MM.1S (cell line): ENCODE data around the gene GDNF.

Source experiments
- DNase-seq: peaks from one replicate; pipeline ENCODE4 v3.0.0-alpha.2; 2015
- H2AFZ ChIP-seq: fragments of 300-600 bp; sonication (generic); 2 replicates; pipeline ENCODE4 v1.6.0; 2016; ENCODE audit warnings: antibody characterized with exemption, low read length
- H3F3A ChIP-seq: fragments of 300-600 bp; sonication (generic); 2 replicates; pipeline ENCODE4 v1.6.1; 2016; ENCODE audit warnings: mild to moderate bottlenecking, antibody characterized with exemption, low read length, moderate library complexity, mixed read lengths; ENCODE audit not compliant: insufficient read depth
- H3K27ac ChIP-seq: fragments of 300-600 bp; sonication (generic); 2 replicates; pipeline ENCODE4 v1.5.1; 2016; ENCODE audit warnings: mild to moderate bottlenecking, low read length
- H3K27me3 ChIP-seq: fragments of 300-600 bp; sonication (generic); replicated peaks from 2 replicates; pipeline ENCODE4 v1.6.0; 2016; ENCODE audit warnings: low read length; ENCODE audit not compliant: insufficient read depth
- H3K36me3 ChIP-seq: fragments of 300-600 bp; sonication (generic); replicated peaks from 2 replicates; pipeline ENCODE4 v1.6.1; 2016; ENCODE audit warnings: mild to moderate bottlenecking, low read length, mixed read lengths; ENCODE audit not compliant: insufficient read depth
- H3K4me1 ChIP-seq: fragments of 300-600 bp; sonication (generic); 2 replicates; pipeline ENCODE4 v1.6.1; 2016; ENCODE audit warnings: low read length, mixed read lengths
- H3K4me2 ChIP-seq: fragments of 300-600 bp; sonication (generic); 2 replicates; pipeline ENCODE4 v1.6.0; 2016; ENCODE audit warnings: low read depth, low read length
- H3K4me3 ChIP-seq: fragments of 300-600 bp; sonication (generic); 2 replicates; pipeline ENCODE4 v1.5.1; 2016; ENCODE audit warnings: low read length, mixed read lengths
- H3K79me2 ChIP-seq: fragments of 300-600 bp; sonication (generic); 2 replicates; pipeline ENCODE4 v1.6.1; 2016; ENCODE audit warnings: mixed run types, low read length, mixed read lengths
- H3K9ac ChIP-seq: fragments of 300-600 bp; sonication (generic); 2 replicates; pipeline ENCODE4 v1.6.1; 2016; ENCODE audit warnings: low read length, mixed read lengths
- H3K9me2 ChIP-seq: fragments of 300-600 bp; sonication (generic); replicated peaks from 2 replicates; pipeline ENCODE4 v1.6.1; 2016; ENCODE audit warnings: mild to moderate bottlenecking, low read length, mixed read lengths; ENCODE audit not compliant: insufficient read depth
- H3K9me3 ChIP-seq: fragments of 300-600 bp; sonication (generic); replicated peaks from 2 replicates; pipeline ENCODE4 v1.6.1; 2016; ENCODE audit warnings: mild to moderate bottlenecking, low read length, mixed read lengths; ENCODE audit not compliant: insufficient read depth
- H4K20me1 ChIP-seq: fragments of 300-600 bp; sonication (generic); 2 replicates; pipeline ENCODE4 v1.6.1; 2016; ENCODE audit warnings: mild to moderate bottlenecking, low read length, moderate library complexity, mixed read lengths; ENCODE audit not compliant: insufficient read depth
- EZH2 ChIP-seq: fragments of 300-600 bp; sonication (generic); optimal IDR thresholded peaks from 2 replicates; pipeline ENCODE3; 2017; ENCODE audit warnings: low read depth, mild to moderate bottlenecking, antibody characterized with exemption, low read length, mixed read lengths
- EZH2phosphoT487 ChIP-seq: fragments of 300-600 bp; sonication (generic); IDR thresholded peaks from 2 replicates; pipeline ENCODE4 v1.6.1; 2018; ENCODE audit warnings: antibody characterized with exemption, low read length
- TF ChIP-seq, protein P1 (sequence below): fragments of 300-600 bp; sonication (generic); IDR thresholded peaks from 2 replicates; pipeline ENCODE4 v1.5.1; 2016; ENCODE audit warnings: antibody characterized with exemption, low read length, mixed read lengths

Gene GDNF

DNA sequence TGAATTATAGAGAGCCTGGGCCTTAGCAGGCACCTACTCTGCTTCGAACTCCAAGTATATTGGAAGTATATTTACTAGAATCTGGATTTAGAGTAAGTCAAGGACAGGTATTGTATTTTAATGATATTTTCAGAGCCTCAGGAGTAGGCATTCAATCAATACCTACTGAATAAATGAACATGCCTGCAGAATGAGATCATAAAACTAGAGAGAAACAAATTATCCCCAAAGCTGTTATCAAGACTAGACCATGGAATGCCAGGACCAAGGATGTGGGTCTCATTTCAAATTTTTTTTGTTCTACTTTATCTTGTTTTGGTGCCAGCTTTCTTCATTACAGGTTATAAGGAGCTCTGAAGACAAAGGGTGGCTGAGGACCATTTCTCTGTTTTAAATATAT lies 66.0 kb downstream of the GDNF start:
- no peaks in the 10 kb centered on the region for H3K79me2 ChIP-seq
- no peaks in the 10 kb centered on the region for H3K4me1 ChIP-seq
- no peaks in the 10 kb centered on the region for H3K9me2 ChIP-seq
- no peak overlapping the region for H3K9ac ChIP-seq
- H2AFZ ChIP-seq, result no peak overlapping the region
- H3K36me3 ChIP-seq, result no peaks in the 10 kb centered on the region
- H3F3A ChIP-seq, result no peaks in the 10 kb centered on the region
- DNase-seq, result no peak
- TF ChIP-seq EZH2phosphoT487 (no peak), EZH2 (no peak)
- TF ChIP-seq, protein P1, sequence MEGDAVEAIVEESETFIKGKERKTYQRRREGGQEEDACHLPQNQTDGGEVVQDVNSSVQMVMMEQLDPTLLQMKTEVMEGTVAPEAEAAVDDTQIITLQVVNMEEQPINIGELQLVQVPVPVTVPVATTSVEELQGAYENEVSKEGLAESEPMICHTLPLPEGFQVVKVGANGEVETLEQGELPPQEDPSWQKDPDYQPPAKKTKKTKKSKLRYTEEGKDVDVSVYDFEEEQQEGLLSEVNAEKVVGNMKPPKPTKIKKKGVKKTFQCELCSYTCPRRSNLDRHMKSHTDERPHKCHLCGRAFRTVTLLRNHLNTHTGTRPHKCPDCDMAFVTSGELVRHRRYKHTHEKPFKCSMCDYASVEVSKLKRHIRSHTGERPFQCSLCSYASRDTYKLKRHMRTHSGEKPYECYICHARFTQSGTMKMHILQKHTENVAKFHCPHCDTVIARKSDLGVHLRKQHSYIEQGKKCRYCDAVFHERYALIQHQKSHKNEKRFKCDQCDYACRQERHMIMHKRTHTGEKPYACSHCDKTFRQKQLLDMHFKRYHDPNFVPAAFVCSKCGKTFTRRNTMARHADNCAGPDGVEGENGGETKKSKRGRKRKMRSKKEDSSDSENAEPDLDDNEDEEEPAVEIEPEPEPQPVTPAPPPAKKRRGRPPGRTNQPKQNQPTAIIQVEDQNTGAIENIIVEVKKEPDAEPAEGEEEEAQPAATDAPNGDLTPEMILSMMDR, result no peak
- H3K4me3 ChIP-seq, result no peak overlapping the region
- no peaks in the 10 kb centered on the region for H3K9me3 ChIP-seq
- H3K4me2 ChIP-seq, result no peak overlapping the region
- H3K27ac ChIP-seq, result no peak overlapping the region
- no peaks in the 10 kb centered on the region for H3K27me3 ChIP-seq
- no peaks in the 10 kb centered on the region for H4K20me1 ChIP-seq

DNA sequence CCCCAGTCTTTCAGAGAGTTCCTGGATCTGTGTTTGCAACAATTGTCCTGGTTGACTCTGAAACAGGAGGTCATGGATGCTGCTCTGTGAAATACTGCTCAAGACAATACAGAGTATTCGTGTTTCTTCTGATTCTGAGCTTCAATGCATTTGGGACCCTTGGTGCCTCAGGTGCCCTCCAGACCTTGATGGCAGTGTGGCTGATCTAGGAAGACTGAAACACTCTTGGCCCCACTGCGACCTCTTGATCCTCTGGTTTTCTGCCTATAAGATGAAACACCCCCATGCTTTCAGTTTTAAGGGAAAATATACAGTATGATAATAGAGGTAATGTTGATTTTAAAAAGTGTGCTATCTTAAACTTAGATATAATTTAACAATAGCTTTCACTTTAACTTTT lies 67.6 kb downstream of the GDNF start:
- no peaks in the 10 kb centered on the region for H3K36me3 ChIP-seq
- H3K27me3 ChIP-seq, result no peaks in the 10 kb centered on the region
- H4K20me1 ChIP-seq, result no peaks in the 10 kb centered on the region
- no peaks in the 10 kb centered on the region for H3K9me3 ChIP-seq
- H3K79me2 ChIP-seq, result no peaks in the 10 kb centered on the region
- no peak overlapping the region for H2AFZ ChIP-seq
- DNase-seq, result no peak
- no peak overlapping the region for H3K9ac ChIP-seq
- H3K27ac ChIP-seq, result no peak overlapping the region
- TF ChIP-seq EZH2phosphoT487 (no peak), EZH2 (no peak)
- TF ChIP-seq, protein P1, result no peak
- no peak overlapping the region for H3K4me2 ChIP-seq
- no peaks in the 10 kb centered on the region for H3F3A ChIP-seq
- no peak overlapping the region for H3K4me3 ChIP-seq
- no peaks in the 10 kb centered on the region for H3K4me1 ChIP-seq
- no peaks in the 10 kb centered on the region for H3K9me2 ChIP-seq

DNA sequence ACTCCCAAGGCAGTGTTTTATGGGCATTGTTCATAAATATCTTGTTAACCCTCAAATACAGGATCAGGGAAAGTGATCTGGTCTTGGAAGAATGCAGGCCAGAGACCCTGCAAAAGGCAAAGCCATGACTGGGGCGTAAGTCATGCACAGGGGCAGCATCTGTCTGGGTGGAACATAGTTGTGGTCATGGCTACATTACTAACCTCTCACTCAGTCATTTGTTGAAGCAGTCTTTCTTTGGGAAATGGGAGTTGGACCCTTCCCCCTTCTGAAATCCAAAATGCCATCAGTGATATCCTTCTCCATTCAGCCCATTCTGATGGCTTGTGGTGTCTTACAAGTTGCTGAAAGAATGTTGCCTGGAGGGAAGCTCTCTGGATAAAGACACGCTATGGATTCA lies 68.1 kb downstream of the GDNF start:
- DNase-seq, result no peak
- Histone ChIP-seq H3F3A (no peaks in the 10 kb centered on the region), H3K4me1 (no peaks in the 10 kb centered on the region), H3K27me3 (no peaks in the 10 kb centered on the region), H2AFZ (no peak overlapping the region), H3K9me3 (no peaks in the 10 kb centered on the region), H3K4me2 (no peak overlapping the region), H3K4me3 (no peak overlapping the region), H3K27ac (no peak overlapping the region), H3K79me2 (no peaks in the 10 kb centered on the region), H4K20me1 (no peaks in the 10 kb centered on the region), H3K9ac (no peak overlapping the region), H3K9me2 (no peaks in the 10 kb centered on the region), H3K36me3 (no peaks in the 10 kb centered on the region)
- TF ChIP-seq EZH2 (no peak), EZH2phosphoT487 (no peak)
- TF ChIP-seq, protein P1, result no peak
